Measurements from ENCODE around the gene CFI.

Gene CFI

DNA sequence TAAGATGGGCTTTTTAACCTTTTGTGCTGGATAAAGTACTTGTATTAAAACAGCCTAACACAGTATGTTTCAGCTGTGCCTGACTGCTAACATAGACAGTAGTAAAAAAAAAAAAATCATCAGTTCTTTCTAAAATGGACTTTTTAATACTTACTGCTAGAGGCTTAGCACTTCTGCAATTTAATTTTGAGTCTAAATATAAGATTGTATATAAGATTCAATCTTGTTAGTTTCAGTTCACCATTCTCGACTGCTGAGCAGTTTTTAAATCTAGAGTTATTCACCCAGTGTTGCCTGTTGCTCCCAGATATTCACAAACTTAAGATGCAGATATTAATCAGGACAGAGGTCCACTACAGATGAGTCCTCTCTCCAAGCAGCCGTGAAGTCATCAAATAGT, 78.7 kb downstream of the CFI start:
- TF ChIP-seq, protein P1, sequence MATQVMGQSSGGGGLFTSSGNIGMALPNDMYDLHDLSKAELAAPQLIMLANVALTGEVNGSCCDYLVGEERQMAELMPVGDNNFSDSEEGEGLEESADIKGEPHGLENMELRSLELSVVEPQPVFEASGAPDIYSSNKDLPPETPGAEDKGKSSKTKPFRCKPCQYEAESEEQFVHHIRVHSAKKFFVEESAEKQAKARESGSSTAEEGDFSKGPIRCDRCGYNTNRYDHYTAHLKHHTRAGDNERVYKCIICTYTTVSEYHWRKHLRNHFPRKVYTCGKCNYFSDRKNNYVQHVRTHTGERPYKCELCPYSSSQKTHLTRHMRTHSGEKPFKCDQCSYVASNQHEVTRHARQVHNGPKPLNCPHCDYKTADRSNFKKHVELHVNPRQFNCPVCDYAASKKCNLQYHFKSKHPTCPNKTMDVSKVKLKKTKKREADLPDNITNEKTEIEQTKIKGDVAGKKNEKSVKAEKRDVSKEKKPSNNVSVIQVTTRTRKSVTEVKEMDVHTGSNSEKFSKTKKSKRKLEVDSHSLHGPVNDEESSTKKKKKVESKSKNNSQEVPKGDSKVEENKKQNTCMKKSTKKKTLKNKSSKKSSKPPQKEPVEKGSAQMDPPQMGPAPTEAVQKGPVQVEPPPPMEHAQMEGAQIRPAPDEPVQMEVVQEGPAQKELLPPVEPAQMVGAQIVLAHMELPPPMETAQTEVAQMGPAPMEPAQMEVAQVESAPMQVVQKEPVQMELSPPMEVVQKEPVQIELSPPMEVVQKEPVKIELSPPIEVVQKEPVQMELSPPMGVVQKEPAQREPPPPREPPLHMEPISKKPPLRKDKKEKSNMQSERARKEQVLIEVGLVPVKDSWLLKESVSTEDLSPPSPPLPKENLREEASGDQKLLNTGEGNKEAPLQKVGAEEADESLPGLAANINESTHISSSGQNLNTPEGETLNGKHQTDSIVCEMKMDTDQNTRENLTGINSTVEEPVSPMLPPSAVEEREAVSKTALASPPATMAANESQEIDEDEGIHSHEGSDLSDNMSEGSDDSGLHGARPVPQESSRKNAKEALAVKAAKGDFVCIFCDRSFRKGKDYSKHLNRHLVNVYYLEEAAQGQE (IDR thresholded peaks at IDR 0.05; ENCODE audit: insufficient replicate concordance, low read depth) = no peak
- Histone ChIP-seq H3K27ac (replicated peaks) (no peak overlapping the region), H3K4me3 (replicated peaks; ENCODE audit: insufficient read depth, low read length) (no peak overlapping the region), H3K27me3 (ENCODE audit: insufficient read depth, poor library complexity, severe bottlenecking) (no peaks in the 10 kb centered on the region)
- no peak for DNase-seq (ENCODE audit: low read depth in 1 of 2, low spot score in 1 of 2)

DNA sequence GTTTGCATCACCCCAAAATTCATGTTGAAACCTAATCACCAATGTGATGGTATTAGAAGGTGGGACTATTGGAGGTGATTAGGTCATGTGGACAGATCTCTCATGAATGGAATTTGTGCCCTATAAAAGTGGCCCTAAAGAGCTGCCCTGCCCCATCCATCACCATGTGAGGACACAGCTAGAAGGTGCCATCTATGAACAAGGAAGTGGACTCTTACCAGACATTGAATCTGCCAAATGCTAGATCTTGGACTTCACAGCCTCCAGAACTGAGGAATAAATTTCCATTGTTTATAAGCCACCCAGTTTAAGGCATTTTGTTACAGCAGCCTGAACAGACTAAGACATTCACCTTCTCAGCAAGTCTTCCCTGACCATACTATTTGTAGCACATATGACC, 79.4 kb downstream of the CFI start:
- Histone ChIP-seq H3K4me3 (replicated peaks; ENCODE audit: insufficient read depth, low read length) (no peak overlapping the region), H3K27me3 (ENCODE audit: insufficient read depth, poor library complexity, severe bottlenecking) (no peaks in the 10 kb centered on the region), H3K27ac (replicated peaks) (no peak overlapping the region)
- DNase-seq (ENCODE audit: low read depth in 1 of 2, low spot score in 1 of 2) = no peak
- TF ChIP-seq, protein P2, sequence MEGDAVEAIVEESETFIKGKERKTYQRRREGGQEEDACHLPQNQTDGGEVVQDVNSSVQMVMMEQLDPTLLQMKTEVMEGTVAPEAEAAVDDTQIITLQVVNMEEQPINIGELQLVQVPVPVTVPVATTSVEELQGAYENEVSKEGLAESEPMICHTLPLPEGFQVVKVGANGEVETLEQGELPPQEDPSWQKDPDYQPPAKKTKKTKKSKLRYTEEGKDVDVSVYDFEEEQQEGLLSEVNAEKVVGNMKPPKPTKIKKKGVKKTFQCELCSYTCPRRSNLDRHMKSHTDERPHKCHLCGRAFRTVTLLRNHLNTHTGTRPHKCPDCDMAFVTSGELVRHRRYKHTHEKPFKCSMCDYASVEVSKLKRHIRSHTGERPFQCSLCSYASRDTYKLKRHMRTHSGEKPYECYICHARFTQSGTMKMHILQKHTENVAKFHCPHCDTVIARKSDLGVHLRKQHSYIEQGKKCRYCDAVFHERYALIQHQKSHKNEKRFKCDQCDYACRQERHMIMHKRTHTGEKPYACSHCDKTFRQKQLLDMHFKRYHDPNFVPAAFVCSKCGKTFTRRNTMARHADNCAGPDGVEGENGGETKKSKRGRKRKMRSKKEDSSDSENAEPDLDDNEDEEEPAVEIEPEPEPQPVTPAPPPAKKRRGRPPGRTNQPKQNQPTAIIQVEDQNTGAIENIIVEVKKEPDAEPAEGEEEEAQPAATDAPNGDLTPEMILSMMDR (IDR thresholded peaks at IDR 0.05; ENCODE audit: insufficient read depth, low read length) = no peak
- TF ChIP-seq GABPA (IDR thresholded peaks at IDR 0.05; ENCODE audit: low read depth) = no peak

DNA sequence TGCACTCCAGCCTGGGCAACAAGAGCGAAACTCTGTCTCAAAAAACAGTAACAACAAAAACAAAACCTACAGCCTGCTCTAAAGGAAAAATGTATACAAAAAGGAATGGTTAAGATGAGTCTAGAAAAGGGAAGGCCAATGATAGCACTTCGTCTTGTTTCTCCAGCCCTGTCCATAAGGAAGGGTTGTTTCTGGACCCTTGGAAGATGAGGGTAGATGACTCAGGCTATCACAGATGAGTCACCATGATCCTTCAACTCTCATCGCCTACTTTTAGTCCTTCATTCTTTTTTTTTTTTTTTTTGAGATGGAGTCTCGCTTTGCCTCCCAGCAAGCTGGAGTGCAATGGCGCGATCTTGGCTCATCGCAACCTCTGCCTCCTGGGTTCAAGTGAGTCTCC, 80.8 kb downstream of the CFI start:
- no peak overlapping the region for H3K4me3 ChIP-seq (replicated peaks; ENCODE audit: insufficient read depth, low read length)
- H3K27me3 ChIP-seq (ENCODE audit: insufficient read depth, poor library complexity, severe bottlenecking) = no peaks in the 10 kb centered on the region
- no peak overlapping the region for H3K27ac ChIP-seq (replicated peaks)
- TF ChIP-seq, protein P1 (IDR thresholded peaks at IDR 0.05; ENCODE audit: insufficient replicate concordance, low read depth) = no peak
- TF ChIP-seq SPI1 (IDR thresholded peaks at IDR 0.05; ENCODE audit: borderline replicate concordance, low read depth) = no peak
- no peak for DNase-seq (ENCODE audit: low read depth in 1 of 2, low spot score in 1 of 2)

DNA sequence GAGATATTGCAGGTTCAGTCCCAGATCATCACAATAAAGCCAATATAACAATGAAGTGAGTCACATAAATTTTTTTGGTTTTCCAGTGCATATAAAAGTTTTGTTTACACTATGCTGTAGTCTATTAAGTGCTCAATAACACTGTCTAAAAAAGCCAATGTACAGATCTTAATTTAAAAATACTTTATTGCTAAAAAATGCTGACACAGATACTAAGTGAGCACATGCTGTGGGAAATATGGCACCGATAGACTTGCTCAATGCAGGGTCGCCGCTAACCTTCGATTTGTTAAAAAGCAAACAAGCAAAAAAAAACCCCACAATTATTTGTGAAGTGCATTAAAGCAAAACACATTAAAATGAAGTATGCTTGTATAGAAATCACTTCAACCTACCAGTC, 82.2 kb downstream of the CFI start:
- Histone ChIP-seq H3K4me3 (replicated peaks; ENCODE audit: insufficient read depth, low read length) (no peak overlapping the region), H3K27me3 (ENCODE audit: insufficient read depth, poor library complexity, severe bottlenecking) (no peaks in the 10 kb centered on the region), H3K27ac (replicated peaks) (no peak overlapping the region)
- no peak for DNase-seq (ENCODE audit: low read depth in 1 of 2, low spot score in 1 of 2)
- TF ChIP-seq SPI1 (IDR thresholded peaks at IDR 0.05; ENCODE audit: borderline replicate concordance, low read depth) (no peak), GABPA (IDR thresholded peaks at IDR 0.05; ENCODE audit: low read depth) (no peak)
- TF ChIP-seq, protein P1 (IDR thresholded peaks at IDR 0.05; ENCODE audit: insufficient replicate concordance, low read depth) = no peak

DNA sequence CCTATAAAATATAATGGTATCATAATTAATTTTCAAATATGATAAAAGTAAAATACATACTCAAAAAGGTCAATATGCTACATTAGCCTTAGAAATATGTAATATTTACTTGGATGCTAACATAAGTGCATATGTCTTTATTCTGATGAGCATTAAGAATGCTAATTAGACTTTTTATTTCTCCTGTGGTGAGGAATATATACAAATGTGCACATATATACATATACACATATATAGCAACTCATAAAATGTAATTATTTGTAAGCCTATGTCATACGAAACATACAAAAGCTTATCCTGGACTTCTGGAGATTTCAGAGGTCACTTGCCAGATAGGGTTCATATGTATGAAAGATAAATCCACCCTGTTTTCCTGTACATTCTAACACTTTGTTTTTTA, 83.0 kb downstream of the CFI start:
- no peaks in the 10 kb centered on the region for H3K27me3 ChIP-seq (ENCODE audit: insufficient read depth, poor library complexity, severe bottlenecking)
- no peak overlapping the region for H3K27ac ChIP-seq (replicated peaks)
- H3K4me3 ChIP-seq (replicated peaks; ENCODE audit: insufficient read depth, low read length) = no peak overlapping the region
- DNase-seq (ENCODE audit: low read depth in 1 of 2, low spot score in 1 of 2) = no peak
- no peak for TF ChIP-seq GABPA (IDR thresholded peaks at IDR 0.05; ENCODE audit: low read depth)
- TF ChIP-seq SPI1 (IDR thresholded peaks at IDR 0.05; ENCODE audit: borderline replicate concordance, low read depth) = no peak
- TF ChIP-seq, protein P2 (IDR thresholded peaks at IDR 0.05; ENCODE audit: insufficient read depth, low read length) = no peak
- no peak for TF ChIP-seq POLR2AphosphoS5 (IDR thresholded peaks at IDR 0.05; ENCODE audit: low read depth)
- TF ChIP-seq, protein P1 (IDR thresholded peaks at IDR 0.05; ENCODE audit: insufficient replicate concordance, low read depth) = no peak
